ENCODE results near the gene JUN. TPM values are rescaled to one million over a fixed set of nuclear protein-coding genes. Genes with fewer than 3 reads are reported as not detected.

The JUN gene
- total and polyA plus RNA-seq, 2 of the 4 experiments (the other 2 are of a cell fraction) = 46.6 to 89.1 TPM

DNA sequence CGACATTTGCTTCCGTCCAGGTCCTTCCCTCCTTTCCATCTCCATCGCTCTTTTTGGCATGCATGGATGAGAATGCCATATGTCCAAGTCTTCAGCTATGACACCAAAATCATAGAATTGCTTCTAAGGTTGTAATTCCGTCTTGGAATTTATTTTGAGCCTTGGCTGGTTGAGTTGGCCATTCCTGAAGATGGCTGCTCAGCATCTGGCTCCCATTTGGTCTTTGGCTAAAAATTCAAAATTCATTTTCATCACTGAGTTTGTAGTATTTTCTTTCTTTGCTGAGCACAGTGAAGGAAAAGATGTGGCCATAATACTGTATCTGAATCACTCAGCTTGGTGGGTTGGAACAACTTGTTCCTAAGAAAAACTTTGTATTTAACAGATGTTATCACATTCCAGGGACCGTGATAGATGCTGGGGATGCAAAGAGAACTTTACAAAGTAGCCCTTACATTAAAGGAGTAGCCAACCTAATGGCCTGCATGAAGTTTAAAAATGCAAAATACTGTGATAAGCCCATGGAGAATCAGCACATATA is 15.6 kb downstream of the JUN start:
- no peaks in the 10 kb centered on the region for H3K36me3 ChIP-seq (ENCODE audit: control insufficient read depth, insufficient read depth, low read length)
- BruUV-seq (replicated peaks) = no TSS peak

More for the DNA sequence above, 15.6 kb downstream of the JUN start:
- Histone ChIP-seq H3K4ac (ENCODE audit: low read depth, low read length) (peak overlapping the region; percentile 36), H2BK5ac (ENCODE audit: low read depth, low read length, poor library complexity, severe bottlenecking) (no peak overlapping the region), H3K4me3 (ENCODE audit: insufficient read depth, low read depth, low read length) (no peak overlapping the region), H3K23ac (ENCODE audit: low read depth, low read length) (0 out of 2 replicates have a peak overlapping the region, but pooled peaks have one; percentile 20), H3K14ac (replicated peaks; ENCODE audit: low read depth, low read length) (peak overlapping the region; percentile 5; the same call in 1 of the 2 replicates), H4K91ac (ENCODE audit: insufficient read depth, low read depth, low read length) (no peak overlapping the region), H2BK15ac (ENCODE audit: low read depth, low read length) (peak overlapping the region; percentile 54), H3K4me2 (ENCODE audit: low read depth, low read length) (no peak overlapping the region), H2AFZ (replicated peaks; ENCODE audit: low read length, poor library complexity) (no peak overlapping the region), H4K20me1 (ENCODE audit: insufficient read depth, low read length) (no peaks in the 10 kb centered on the region), H3K9ac (ENCODE audit: low read depth, low read length) (no peak overlapping the region), H3K79me1 (ENCODE audit: low read depth in 1 of 2, low read length in 2 of 2) (peaks cover 0 to 6% of the 10 kb centered on the region in 2 experiments; a peak in 1 of 4 replicates), H2BK20ac (ENCODE audit: low read depth, low read length) (peak overlapping the region; percentile 45; the same call in 1 of the 2 replicates), H3K56ac (ENCODE audit: extremely low read depth, insufficient read depth, low read length) (no peak overlapping the region), H3K9me1 (ENCODE audit: insufficient read depth, low read length) (peaks cover 4% of the 10 kb centered on the region), H3K27me3 (ENCODE audit: control insufficient read depth, insufficient read depth, low read length) (no peaks in the 10 kb centered on the region), H3K18ac (ENCODE audit: low read depth, low read length) (peak overlapping the region; percentile 8; the same call in 1 of the 2 replicates), H3K27ac (ENCODE audit: insufficient read depth, low read length) (no peak overlapping the region), H4K8ac (ENCODE audit: low read depth in 2 of 2, low read length in 2 of 2) (peak overlapping the region in 1 of 2 experiments; percentile 72; a peak in 3 of 4 replicates), H4K5ac (ENCODE audit: low read depth, low read length) (no peak overlapping the region; the same call in 1 of the 2 replicates), H3K9me3 (ENCODE audit: control insufficient read depth, insufficient read depth, low read length) (no peaks in the 10 kb centered on the region), H2AK9ac (replicated peaks; ENCODE audit: low read depth, low read length, poor library complexity) (no peak overlapping the region), H3K4me1 (ENCODE audit: control insufficient read depth, insufficient read depth, low read length) (peaks cover 18% of the 10 kb centered on the region), H2AK5ac (ENCODE audit: low read depth, low read length) (peak overlapping the region; percentile 85), H2BK120ac (ENCODE audit: low read depth, low read length) (peak overlapping the region; percentile 56)
- in situ Hi-C loops (cut with MboI; ENCODE audit: low sequenced_read_pairs) (no loop called here), dilution Hi-C loops (cut with HindIII; ENCODE audit: low sequenced_read_pairs, unreplicated experiment) (no loop called here), intact Hi-C loops (cut with micrococcal nuclease) (loop anchor here (5.0 to 10.0 kb wide), 2 partner anchors 73 to 251 kb away; no protein-coding TSS in a partner anchor)
- TF ChIP-seq, protein P1, sequence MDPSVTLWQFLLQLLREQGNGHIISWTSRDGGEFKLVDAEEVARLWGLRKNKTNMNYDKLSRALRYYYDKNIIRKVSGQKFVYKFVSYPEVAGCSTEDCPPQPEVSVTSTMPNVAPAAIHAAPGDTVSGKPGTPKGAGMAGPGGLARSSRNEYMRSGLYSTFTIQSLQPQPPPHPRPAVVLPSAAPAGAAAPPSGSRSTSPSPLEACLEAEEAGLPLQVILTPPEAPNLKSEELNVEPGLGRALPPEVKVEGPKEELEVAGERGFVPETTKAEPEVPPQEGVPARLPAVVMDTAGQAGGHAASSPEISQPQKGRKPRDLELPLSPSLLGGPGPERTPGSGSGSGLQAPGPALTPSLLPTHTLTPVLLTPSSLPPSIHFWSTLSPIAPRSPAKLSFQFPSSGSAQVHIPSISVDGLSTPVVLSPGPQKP (IDR thresholded peaks at IDR 0.05; ENCODE audit: borderline replicate concordance, low read depth, low read length) = no peak
- TF ChIP-seq BHLHE40 (IDR thresholded peaks at IDR 0.05; ENCODE audit: low read depth, low read length) (no peak), RAD21 (IDR thresholded peaks at IDR 0.05; ENCODE audit: low read length) (no peak), CHD1 (IDR thresholded peaks at IDR 0.05; ENCODE audit: low read depth, low read length) (no peak), RFX5 (IDR thresholded peaks at IDR 0.05; ENCODE audit: low read depth, low read length) (no peak), MAZ (IDR thresholded peaks at IDR 0.05; ENCODE audit: borderline replicate concordance, low read depth, low read length) (no peak), NFE2L2 (IDR thresholded peaks at IDR 0.05; ENCODE audit: low read depth, low read length) (no peak), MAFK (IDR thresholded peaks at IDR 0.05; ENCODE audit: low read depth, low read length) (no peak), CEBPB (IDR thresholded peaks at IDR 0.05; ENCODE audit: low read depth, low read length) (no peak), MXI1 (IDR thresholded peaks at IDR 0.05; ENCODE audit: borderline replicate concordance, low read depth, low read length) (no peak)
- TF ChIP-seq, protein P2, sequence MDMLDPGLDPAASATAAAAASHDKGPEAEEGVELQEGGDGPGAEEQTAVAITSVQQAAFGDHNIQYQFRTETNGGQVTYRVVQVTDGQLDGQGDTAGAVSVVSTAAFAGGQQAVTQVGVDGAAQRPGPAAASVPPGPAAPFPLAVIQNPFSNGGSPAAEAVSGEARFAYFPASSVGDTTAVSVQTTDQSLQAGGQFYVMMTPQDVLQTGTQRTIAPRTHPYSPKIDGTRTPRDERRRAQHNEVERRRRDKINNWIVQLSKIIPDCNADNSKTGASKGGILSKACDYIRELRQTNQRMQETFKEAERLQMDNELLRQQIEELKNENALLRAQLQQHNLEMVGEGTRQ (IDR thresholded peaks at IDR 0.05; ENCODE audit: low read depth, low read length) = no peak
- TF ChIP-seq, protein P3, sequence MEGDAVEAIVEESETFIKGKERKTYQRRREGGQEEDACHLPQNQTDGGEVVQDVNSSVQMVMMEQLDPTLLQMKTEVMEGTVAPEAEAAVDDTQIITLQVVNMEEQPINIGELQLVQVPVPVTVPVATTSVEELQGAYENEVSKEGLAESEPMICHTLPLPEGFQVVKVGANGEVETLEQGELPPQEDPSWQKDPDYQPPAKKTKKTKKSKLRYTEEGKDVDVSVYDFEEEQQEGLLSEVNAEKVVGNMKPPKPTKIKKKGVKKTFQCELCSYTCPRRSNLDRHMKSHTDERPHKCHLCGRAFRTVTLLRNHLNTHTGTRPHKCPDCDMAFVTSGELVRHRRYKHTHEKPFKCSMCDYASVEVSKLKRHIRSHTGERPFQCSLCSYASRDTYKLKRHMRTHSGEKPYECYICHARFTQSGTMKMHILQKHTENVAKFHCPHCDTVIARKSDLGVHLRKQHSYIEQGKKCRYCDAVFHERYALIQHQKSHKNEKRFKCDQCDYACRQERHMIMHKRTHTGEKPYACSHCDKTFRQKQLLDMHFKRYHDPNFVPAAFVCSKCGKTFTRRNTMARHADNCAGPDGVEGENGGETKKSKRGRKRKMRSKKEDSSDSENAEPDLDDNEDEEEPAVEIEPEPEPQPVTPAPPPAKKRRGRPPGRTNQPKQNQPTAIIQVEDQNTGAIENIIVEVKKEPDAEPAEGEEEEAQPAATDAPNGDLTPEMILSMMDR (conservative IDR thresholded peaks at IDR 0.05; ENCODE audit: low read depth, low read length) = no peak
- DNase-seq (no peak), ATAC-seq (ENCODE audit: low read depth) (no peak)
- 96% methylated on average over 3 of the region's 5 CpGs; no CpG with 5 or more reads in 1 of the 2 experiments for WGBS, 2 experiments (ENCODE audit: extremely low coverage in 2 of 2, insufficient read length in 1 of 2)
- POLR2A ChIA-PET (ENCODE audit: unreplicated experiment) = no interaction called here
- CTCF ChIA-PET = interaction anchor here (0.7 to 1.8 kb wide), 6 partner anchors 11 to 930 kb away, joined by 3 to 6 read pairs (median 4); no protein-coding TSS in a partner anchor

Measured in IMR-90 (cell line).